ENCODE measurements around the gene TIPRL.
"Not testable (repeated sequence)": the region's sequence is repeated elsewhere in the genome, so short reads cannot be mapped to it uniquely, and the experiment has no call there.

TIPRL gene

GRCh38 chr1:168159979-168160378, 18.8 kb upstream of the TIPRL start:
- DNase-seq: no peak

- no peak for DNase-seq
These were observed 17.3 kb upstream of the TIPRL start for GRCh38 chr1:168161459-168161858.

- DNase-seq: no peak
These were observed 15.1 kb upstream of the TIPRL start for GRCh38 chr1:168163670-168164069.

- DNase-seq: no peak
These were observed 14.0 kb upstream of the TIPRL start for GRCh38 chr1:168164771-168165170.

- DNase-seq: no peak
These were observed 11.0 kb upstream of the TIPRL start for GRCh38 chr1:168167806-168168205.

GRCh38 chr1:168170564-168171508, 7.9 kb upstream of the TIPRL start:
- no peak for DNase-seq

- no peak for DNase-seq
These were observed 6.4 kb upstream of the TIPRL start for GRCh38 chr1:168172250-168172915.

- DNase-seq: no peak
These were observed 530 bp upstream of the TIPRL start for GRCh38 chr1:168178227-168178637.

- DNase-seq: peak; percentile 7
These were observed 831 bp downstream of the TIPRL start for GRCh38 chr1:168179438-168180147.

- DNase-seq: no peak
These were observed 1.4 kb downstream of the TIPRL start for GRCh38 chr1:168180148-168180524.

- not testable (repeated sequence) for DNase-seq
These were observed 2.4 kb downstream of the TIPRL start for GRCh38 chr1:168181063-168181720.

GRCh38 chr1:168187177-168187576, 8.4 kb downstream of the TIPRL start:
- DNase-seq: no peak

GRCh38 chr1:168190403-168190802, 11.6 kb downstream of the TIPRL start:
- DNase-seq: no peak

- no peak for DNase-seq
These were observed 16.7 kb downstream of the TIPRL start for GRCh38 chr1:168195199-168196135.

- DNase-seq: no peak
These were observed 20.3 kb downstream of the TIPRL start for GRCh38 chr1:168199056-168199455.

- no peak for DNase-seq
These were observed 24.3 kb downstream of the TIPRL start for GRCh38 chr1:168202941-168203654.

- no peak for DNase-seq
These were observed 27.3 kb downstream of the TIPRL start for GRCh38 chr1:168206111-168206510.

- DNase-seq: not testable (repeated sequence)
These were observed 28.9 kb downstream of the TIPRL start for GRCh38 chr1:168207673-168208072.

GRCh38 chr1:168210312-168210711, 31.6 kb downstream of the TIPRL start:
- no peak for DNase-seq

- DNase-seq: no peak
These were observed 34.6 kb downstream of the TIPRL start for GRCh38 chr1:168213349-168213748.

- DNase-seq: no peak
These were observed 37.4 kb downstream of the TIPRL start for GRCh38 chr1:168216171-168216570.

Measured in activated CD4-positive, alpha-beta T cell treated with anti-CD3 and anti-CD28 coated beads, Interleukin-10, Interleukin-2, amounts not matched to agents 100 ng/mL and 50 ng/mL, durations not matched to agents 16 hours and 8 hours (primary cell).